WERI-Rb-1 (cell line): ENCODE data around the gene SAXO1.
A peak's percentile ranks its signal among the peaks of the same experiment; 100 is the strongest.

Experiments used
- DNase-seq: peaks from one replicate; pipeline ENCODE4 v3.0.0-alpha.2; 2020
- H3K27ac ChIP-seq: fragments of 250-450 bp; sonication (Bioruptor Pico); 2 replicates; pipeline ENCODE4 v1.5.1; 2020; ENCODE audit warnings: mild to moderate bottlenecking, moderate library complexity
- H3K27me3 ChIP-seq: fragments of 250-450 bp; sonication (Bioruptor Pico); 2 replicates; pipeline ENCODE4 v1.5.1; 2021; ENCODE audit warnings: mild to moderate bottlenecking, low read depth, moderate library complexity; ENCODE audit not compliant: insufficient read depth, severe bottlenecking
- H3K36me3 ChIP-seq: fragments of 250-450 bp; sonication (Bioruptor Pico); 2 replicates; pipeline ENCODE4 v1.5.1; 2020; ENCODE audit warnings: mild to moderate bottlenecking, moderate library complexity
- H3K4me3 ChIP-seq: 2 replicates; pipeline ENCODE4 v1.5.1; 2011; ENCODE audit warnings: low read depth, mild to moderate bottlenecking, control low read depth, low read length
- H3K9me3 ChIP-seq: fragments of 250-450 bp; sonication (Bioruptor Pico); 2 replicates; pipeline ENCODE4 v1.5.1; 2021; ENCODE audit warnings: mild to moderate bottlenecking, moderate library complexity; ENCODE audit not compliant: severe bottlenecking
- TF ChIP-seq, protein P1 (sequence below): IDR thresholded peaks from 2 replicates; pipeline ENCODE4 v1.5.1; 2011; ENCODE audit warnings: low read depth, mild to moderate bottlenecking, control low read depth, inconsistent platforms, low read length

The SAXO1 gene

DNA sequence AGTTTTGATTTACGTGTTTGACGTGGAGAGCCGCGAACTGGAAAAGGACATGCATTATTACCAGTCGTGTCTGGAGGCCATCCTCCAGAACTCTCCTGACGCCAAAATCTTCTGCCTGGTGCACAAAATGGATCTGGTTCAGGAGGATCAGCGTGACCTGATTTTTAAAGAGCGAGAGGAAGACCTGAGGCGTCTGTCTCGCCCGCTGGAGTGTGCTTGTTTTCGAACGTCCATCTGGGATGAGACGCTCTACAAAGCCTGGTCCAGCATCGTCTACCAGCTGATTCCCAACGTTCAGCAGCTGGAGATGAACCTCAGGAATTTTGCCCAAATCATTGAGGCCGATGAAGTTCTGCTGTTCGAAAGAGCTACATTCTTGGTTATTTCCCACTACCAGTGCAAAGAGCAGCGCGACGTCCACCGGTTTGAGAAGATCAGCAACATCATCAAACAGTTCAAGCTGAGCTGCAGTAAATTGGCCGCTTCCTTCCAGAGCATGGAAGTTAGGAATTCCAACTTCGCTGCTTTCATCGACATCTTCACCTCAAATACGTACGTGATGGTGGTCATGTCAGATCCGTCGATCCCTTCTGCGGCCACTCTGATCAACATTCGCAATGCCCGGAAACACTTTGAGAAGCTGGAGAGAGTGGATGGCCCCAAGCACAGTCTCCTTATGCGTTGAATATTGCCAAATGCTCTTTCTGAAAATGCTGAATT lies 17.1 kb upstream of the SAXO1 start:
- peak overlapping the region; percentile 82 for H3K27ac ChIP-seq

DNA sequence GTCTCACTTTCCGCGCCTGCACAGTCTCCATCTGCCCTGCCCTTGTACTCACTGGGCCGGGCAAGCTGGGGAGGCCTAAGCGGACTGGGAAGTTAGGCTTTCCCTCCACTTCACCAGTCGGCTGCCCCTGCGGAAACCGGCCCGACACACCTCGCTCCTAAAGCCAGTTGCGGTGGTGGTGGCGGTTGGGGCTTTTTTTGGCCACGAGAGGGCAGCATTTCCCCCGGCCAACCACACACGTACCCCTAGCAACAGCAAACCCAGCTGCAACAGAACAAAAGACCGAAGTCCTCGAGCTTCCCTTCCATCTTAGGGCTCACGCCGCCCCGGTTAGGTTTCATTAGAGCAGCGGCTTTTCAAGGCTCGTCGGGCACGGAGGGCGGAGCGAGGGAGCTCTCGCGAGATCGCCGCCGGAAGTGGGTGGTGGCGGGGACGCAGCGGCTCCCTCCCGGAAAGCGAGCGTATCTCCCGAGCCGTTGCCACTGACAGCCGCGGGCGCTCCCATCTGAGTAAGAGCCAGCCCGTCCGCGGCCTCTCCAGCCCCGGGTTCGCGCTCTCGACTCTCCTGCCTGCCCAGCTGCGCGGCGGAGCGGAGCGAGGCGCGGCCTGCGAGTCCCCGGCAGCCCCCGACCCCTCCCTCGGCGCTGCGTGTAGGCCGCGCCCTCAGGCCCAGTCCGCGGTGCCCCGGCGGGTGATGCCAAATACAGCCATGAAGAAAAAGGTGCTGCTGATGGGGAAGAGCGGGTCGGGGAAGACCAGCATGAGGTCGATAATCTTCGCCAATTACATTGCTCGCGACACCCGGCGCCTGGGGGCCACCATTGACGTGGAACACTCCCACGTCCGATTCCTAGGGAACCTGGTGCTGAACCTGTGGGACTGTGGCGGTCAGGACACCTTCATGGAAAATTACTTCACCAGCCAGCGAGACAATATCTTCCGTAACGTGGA lies 16.2 kb upstream of the SAXO1 start, which contains the start of gene RRAGA:
TSS of gene RRAGA (plus strand) at position 462 of the 951 bp plus-strand sequence. CDS start at position 695, 233 bp downstream.
- H3K9me3 ChIP-seq = no peaks in the 10 kb centered on the region
- peaks cover 6% of the 10 kb centered on the region; the same call in 1 of the 2 replicates for H3K36me3 ChIP-seq
- DNase-seq = peak; percentile 95
- H3K27ac ChIP-seq = peak within 1 kb of the TSS; percentile 82
- TF ChIP-seq, protein P1, sequence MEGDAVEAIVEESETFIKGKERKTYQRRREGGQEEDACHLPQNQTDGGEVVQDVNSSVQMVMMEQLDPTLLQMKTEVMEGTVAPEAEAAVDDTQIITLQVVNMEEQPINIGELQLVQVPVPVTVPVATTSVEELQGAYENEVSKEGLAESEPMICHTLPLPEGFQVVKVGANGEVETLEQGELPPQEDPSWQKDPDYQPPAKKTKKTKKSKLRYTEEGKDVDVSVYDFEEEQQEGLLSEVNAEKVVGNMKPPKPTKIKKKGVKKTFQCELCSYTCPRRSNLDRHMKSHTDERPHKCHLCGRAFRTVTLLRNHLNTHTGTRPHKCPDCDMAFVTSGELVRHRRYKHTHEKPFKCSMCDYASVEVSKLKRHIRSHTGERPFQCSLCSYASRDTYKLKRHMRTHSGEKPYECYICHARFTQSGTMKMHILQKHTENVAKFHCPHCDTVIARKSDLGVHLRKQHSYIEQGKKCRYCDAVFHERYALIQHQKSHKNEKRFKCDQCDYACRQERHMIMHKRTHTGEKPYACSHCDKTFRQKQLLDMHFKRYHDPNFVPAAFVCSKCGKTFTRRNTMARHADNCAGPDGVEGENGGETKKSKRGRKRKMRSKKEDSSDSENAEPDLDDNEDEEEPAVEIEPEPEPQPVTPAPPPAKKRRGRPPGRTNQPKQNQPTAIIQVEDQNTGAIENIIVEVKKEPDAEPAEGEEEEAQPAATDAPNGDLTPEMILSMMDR = peak; percentile 82
- H3K4me3 ChIP-seq = peak within 1 kb of the TSS; percentile 69
- H3K27me3 ChIP-seq = no peaks in the 10 kb centered on the region

More for the DNA sequence above, 17.1 kb upstream of the SAXO1 start:
- TF ChIP-seq, protein P1 = no peak
- Histone ChIP-seq H3K4me3 (peak overlapping the region; percentile 69), H3K9me3 (no peaks in the 10 kb centered on the region), H3K27me3 (no peaks in the 10 kb centered on the region), H3K36me3 (peaks cover 6% of the 10 kb centered on the region; the same call in 1 of the 2 replicates)
- DNase-seq = no peak

DNA sequence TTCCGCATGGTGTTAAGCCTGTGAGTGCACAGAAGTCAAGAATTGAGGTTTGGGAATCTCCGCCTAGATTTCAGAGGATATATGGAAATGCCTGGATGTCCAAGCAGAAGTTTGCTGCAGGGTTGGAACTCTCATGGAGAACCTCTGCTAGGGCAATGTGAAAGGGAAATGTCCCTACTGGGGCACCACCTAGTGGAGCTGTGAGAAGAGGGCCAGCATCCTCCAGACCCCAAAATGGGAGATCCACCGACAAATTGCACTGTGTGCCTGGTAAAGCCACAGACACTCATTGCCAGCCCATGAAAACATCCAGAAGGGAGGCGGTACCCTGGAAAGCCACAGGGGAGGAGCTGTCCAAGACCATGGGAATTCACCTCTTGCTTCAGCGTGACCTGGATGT lies 3.6 kb upstream of the SAXO1 start:
- TF ChIP-seq, protein P1 = peak; percentile 37; the same call in 1 of the 2 replicates
- H3K27ac ChIP-seq = no peak overlapping the region
- no peaks in the 10 kb centered on the region for H3K27me3 ChIP-seq
- no peaks in the 10 kb centered on the region for H3K9me3 ChIP-seq
- no peak overlapping the region for H3K4me3 ChIP-seq
- no peak for DNase-seq
- no peaks in the 10 kb centered on the region for H3K36me3 ChIP-seq

DNA sequence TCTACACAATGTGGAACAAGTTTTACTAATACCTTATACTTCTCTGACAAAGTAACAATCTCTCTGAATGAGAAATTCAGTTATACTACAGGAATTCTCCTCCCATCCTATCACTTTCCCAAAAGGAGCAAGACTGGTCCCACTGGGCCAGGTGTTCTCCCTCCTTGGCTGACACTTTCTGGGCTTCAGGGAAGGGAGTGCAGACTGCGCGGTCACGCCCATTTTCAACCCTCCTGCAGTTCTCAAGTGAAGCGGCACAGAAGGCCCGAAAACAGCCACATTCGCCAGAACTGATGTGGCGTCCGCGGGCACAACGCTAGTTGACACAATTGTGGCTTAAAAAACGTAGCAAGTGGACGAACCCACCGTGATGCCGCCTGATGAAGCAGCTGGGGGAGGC lies 603 bp downstream of the SAXO1 start:
- Histone ChIP-seq H3K36me3 (no peaks in the 10 kb centered on the region), H3K4me3 (no peak overlapping the region), H3K27me3 (no peaks in the 10 kb centered on the region), H3K9me3 (no peaks in the 10 kb centered on the region), H3K27ac (no peak overlapping the region)
- no peak for DNase-seq
- TF ChIP-seq, protein P1 = no peak

DNA sequence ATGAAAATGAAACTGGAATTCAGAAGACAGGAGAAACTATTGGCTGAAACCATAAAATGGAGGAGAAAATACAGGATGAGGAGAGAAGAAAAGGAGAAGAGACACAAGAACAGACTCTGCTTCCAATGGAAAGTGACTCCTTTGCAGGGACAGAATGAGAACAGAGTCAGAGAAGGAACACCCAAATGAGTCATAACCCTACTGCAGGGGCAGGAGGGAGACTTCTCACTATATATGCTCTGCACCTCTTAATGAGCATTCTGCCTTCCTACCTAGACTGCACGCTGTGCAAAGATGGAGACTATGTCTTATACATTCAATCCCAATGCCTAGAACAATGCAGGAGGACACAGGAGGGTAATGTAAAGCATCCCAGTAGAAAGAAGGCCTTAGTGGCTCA lies 2.1 kb downstream of the SAXO1 start:
- no peak for DNase-seq
- no peaks in the 10 kb centered on the region for H3K9me3 ChIP-seq
- H3K36me3 ChIP-seq = no peaks in the 10 kb centered on the region
- TF ChIP-seq, protein P1 = no peak
- no peak overlapping the region for H3K4me3 ChIP-seq
- no peaks in the 10 kb centered on the region for H3K27me3 ChIP-seq
- H3K27ac ChIP-seq = no peak overlapping the region
